MM.1S (cell line): ENCODE data around the gene SCRG1.

Experiments
- DNase-seq: peaks from one replicate; pipeline ENCODE4 v3.0.0-alpha.2; 2015
- H2AFZ ChIP-seq: fragments of 300-600 bp; sonication (generic); 2 replicates; pipeline ENCODE4 v1.6.0; 2016; ENCODE audit warnings: antibody characterized with exemption, low read length
- H3F3A ChIP-seq: fragments of 300-600 bp; sonication (generic); 2 replicates; pipeline ENCODE4 v1.6.1; 2016; ENCODE audit warnings: mild to moderate bottlenecking, antibody characterized with exemption, low read length, moderate library complexity, mixed read lengths; ENCODE audit not compliant: insufficient read depth
- H3K27ac ChIP-seq: fragments of 300-600 bp; sonication (generic); 2 replicates; pipeline ENCODE4 v1.5.1; 2016; ENCODE audit warnings: mild to moderate bottlenecking, low read length
- H3K27me3 ChIP-seq: fragments of 300-600 bp; sonication (generic); replicated peaks from 2 replicates; pipeline ENCODE4 v1.6.0; 2016; ENCODE audit warnings: low read length; ENCODE audit not compliant: insufficient read depth
- H3K36me3 ChIP-seq: fragments of 300-600 bp; sonication (generic); replicated peaks from 2 replicates; pipeline ENCODE4 v1.6.1; 2016; ENCODE audit warnings: mild to moderate bottlenecking, low read length, mixed read lengths; ENCODE audit not compliant: insufficient read depth
- H3K4me1 ChIP-seq: fragments of 300-600 bp; sonication (generic); 2 replicates; pipeline ENCODE4 v1.6.1; 2016; ENCODE audit warnings: low read length, mixed read lengths
- H3K4me2 ChIP-seq: fragments of 300-600 bp; sonication (generic); 2 replicates; pipeline ENCODE4 v1.6.0; 2016; ENCODE audit warnings: low read depth, low read length
- H3K4me3 ChIP-seq: fragments of 300-600 bp; sonication (generic); 2 replicates; pipeline ENCODE4 v1.5.1; 2016; ENCODE audit warnings: low read length, mixed read lengths
- H3K79me2 ChIP-seq: fragments of 300-600 bp; sonication (generic); 2 replicates; pipeline ENCODE4 v1.6.1; 2016; ENCODE audit warnings: mixed run types, low read length, mixed read lengths
- H3K9ac ChIP-seq: fragments of 300-600 bp; sonication (generic); 2 replicates; pipeline ENCODE4 v1.6.1; 2016; ENCODE audit warnings: low read length, mixed read lengths
- H3K9me2 ChIP-seq: fragments of 300-600 bp; sonication (generic); replicated peaks from 2 replicates; pipeline ENCODE4 v1.6.1; 2016; ENCODE audit warnings: mild to moderate bottlenecking, low read length, mixed read lengths; ENCODE audit not compliant: insufficient read depth
- H3K9me3 ChIP-seq: fragments of 300-600 bp; sonication (generic); replicated peaks from 2 replicates; pipeline ENCODE4 v1.6.1; 2016; ENCODE audit warnings: mild to moderate bottlenecking, low read length, mixed read lengths; ENCODE audit not compliant: insufficient read depth
- H4K20me1 ChIP-seq: fragments of 300-600 bp; sonication (generic); 2 replicates; pipeline ENCODE4 v1.6.1; 2016; ENCODE audit warnings: mild to moderate bottlenecking, low read length, moderate library complexity, mixed read lengths; ENCODE audit not compliant: insufficient read depth
- EZH2 ChIP-seq: fragments of 300-600 bp; sonication (generic); optimal IDR thresholded peaks from 2 replicates; pipeline ENCODE3; 2017; ENCODE audit warnings: low read depth, mild to moderate bottlenecking, antibody characterized with exemption, low read length, mixed read lengths
- EZH2phosphoT487 ChIP-seq: fragments of 300-600 bp; sonication (generic); IDR thresholded peaks from 2 replicates; pipeline ENCODE4 v1.6.1; 2018; ENCODE audit warnings: antibody characterized with exemption, low read length
- TF ChIP-seq, protein P1 (sequence below): fragments of 300-600 bp; sonication (generic); IDR thresholded peaks from 2 replicates; pipeline ENCODE4 v1.5.1; 2016; ENCODE audit warnings: antibody characterized with exemption, low read length, mixed read lengths

SCRG1 gene

DNA sequence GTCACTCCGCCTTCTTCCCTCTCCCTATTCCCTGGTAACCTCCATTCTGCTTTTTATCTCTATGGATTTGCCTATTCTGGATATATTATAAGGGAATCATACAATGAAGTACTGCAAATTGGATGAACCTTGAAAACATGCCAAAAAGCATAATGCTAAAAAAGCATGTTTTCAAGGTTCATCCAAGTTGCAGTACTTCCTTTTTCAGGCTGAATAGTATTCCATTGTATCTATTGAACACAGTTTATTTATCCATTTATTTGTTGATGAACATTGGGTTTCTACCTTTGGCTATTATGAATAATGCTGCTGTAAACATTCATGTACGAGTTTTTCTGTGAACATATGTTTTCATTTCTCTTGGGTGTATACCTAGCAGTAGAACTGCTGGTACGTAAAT is 19.0 kb downstream of the SCRG1 start:
- H3K9ac ChIP-seq: no peak overlapping the region
- H3K79me2 ChIP-seq: 0 out of 2 replicates have a peak, but pooled peaks cover 13% of the 10 kb centered on the region
- DNase-seq: no peak
- no peaks in the 10 kb centered on the region for H3K27me3 ChIP-seq
- H3F3A ChIP-seq: no peaks in the 10 kb centered on the region
- no peak overlapping the region for H2AFZ ChIP-seq
- no peaks in the 10 kb centered on the region for H3K4me1 ChIP-seq
- TF ChIP-seq EZH2 (no peak), EZH2phosphoT487 (no peak)
- TF ChIP-seq, protein P1, sequence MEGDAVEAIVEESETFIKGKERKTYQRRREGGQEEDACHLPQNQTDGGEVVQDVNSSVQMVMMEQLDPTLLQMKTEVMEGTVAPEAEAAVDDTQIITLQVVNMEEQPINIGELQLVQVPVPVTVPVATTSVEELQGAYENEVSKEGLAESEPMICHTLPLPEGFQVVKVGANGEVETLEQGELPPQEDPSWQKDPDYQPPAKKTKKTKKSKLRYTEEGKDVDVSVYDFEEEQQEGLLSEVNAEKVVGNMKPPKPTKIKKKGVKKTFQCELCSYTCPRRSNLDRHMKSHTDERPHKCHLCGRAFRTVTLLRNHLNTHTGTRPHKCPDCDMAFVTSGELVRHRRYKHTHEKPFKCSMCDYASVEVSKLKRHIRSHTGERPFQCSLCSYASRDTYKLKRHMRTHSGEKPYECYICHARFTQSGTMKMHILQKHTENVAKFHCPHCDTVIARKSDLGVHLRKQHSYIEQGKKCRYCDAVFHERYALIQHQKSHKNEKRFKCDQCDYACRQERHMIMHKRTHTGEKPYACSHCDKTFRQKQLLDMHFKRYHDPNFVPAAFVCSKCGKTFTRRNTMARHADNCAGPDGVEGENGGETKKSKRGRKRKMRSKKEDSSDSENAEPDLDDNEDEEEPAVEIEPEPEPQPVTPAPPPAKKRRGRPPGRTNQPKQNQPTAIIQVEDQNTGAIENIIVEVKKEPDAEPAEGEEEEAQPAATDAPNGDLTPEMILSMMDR: no peak
- no peaks in the 10 kb centered on the region; the same call in 1 of the 2 replicates for H3K36me3 ChIP-seq
- no peak overlapping the region for H3K4me3 ChIP-seq
- H3K9me3 ChIP-seq: no peaks in the 10 kb centered on the region
- no peaks in the 10 kb centered on the region for H3K9me2 ChIP-seq
- no peak overlapping the region for H3K4me2 ChIP-seq
- H4K20me1 ChIP-seq: no peaks in the 10 kb centered on the region; the same call in 1 of the 2 replicates
- H3K27ac ChIP-seq: no peak overlapping the region

DNA sequence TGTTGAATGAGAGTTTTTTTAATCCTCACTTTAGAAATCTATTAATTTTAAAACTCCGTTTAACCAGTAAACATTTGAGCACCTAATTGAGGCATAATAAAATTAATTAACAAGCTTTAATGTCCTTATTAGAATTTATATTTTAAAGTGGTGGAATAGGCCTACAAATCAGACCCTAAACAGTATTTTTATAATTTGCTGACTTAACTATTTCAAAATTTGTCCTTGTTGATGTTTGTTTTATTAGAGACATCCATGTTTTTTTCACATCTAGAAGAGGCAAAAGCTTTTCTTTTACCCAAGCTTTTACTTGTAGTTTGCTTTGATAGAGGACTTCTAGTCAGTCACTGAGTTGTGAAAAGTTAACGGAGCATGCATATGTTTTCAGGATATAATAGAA is 24.3 kb downstream of the SCRG1 start:
- no peaks in the 10 kb centered on the region for H3K9me3 ChIP-seq
- no peak overlapping the region for H3K4me3 ChIP-seq
- H3K9me2 ChIP-seq: no peaks in the 10 kb centered on the region
- DNase-seq: no peak
- H3K27ac ChIP-seq: no peak overlapping the region
- no peaks in the 10 kb centered on the region; the same call in 1 of the 2 replicates for H3K36me3 ChIP-seq
- 0 out of 2 replicates have a peak, but pooled peaks cover 3% of the 10 kb centered on the region for H3F3A ChIP-seq
- no peak overlapping the region for H3K9ac ChIP-seq
- H3K79me2 ChIP-seq: peaks cover 49% of the 10 kb centered on the region
- no peak overlapping the region for H3K4me2 ChIP-seq
- TF ChIP-seq EZH2phosphoT487 (no peak), EZH2 (no peak)
- TF ChIP-seq, protein P1: no peak
- H3K4me1 ChIP-seq: no peaks in the 10 kb centered on the region
- no peaks in the 10 kb centered on the region; the same call in 1 of the 2 replicates for H4K20me1 ChIP-seq
- H2AFZ ChIP-seq: no peak overlapping the region
- H3K27me3 ChIP-seq: no peaks in the 10 kb centered on the region

DNA sequence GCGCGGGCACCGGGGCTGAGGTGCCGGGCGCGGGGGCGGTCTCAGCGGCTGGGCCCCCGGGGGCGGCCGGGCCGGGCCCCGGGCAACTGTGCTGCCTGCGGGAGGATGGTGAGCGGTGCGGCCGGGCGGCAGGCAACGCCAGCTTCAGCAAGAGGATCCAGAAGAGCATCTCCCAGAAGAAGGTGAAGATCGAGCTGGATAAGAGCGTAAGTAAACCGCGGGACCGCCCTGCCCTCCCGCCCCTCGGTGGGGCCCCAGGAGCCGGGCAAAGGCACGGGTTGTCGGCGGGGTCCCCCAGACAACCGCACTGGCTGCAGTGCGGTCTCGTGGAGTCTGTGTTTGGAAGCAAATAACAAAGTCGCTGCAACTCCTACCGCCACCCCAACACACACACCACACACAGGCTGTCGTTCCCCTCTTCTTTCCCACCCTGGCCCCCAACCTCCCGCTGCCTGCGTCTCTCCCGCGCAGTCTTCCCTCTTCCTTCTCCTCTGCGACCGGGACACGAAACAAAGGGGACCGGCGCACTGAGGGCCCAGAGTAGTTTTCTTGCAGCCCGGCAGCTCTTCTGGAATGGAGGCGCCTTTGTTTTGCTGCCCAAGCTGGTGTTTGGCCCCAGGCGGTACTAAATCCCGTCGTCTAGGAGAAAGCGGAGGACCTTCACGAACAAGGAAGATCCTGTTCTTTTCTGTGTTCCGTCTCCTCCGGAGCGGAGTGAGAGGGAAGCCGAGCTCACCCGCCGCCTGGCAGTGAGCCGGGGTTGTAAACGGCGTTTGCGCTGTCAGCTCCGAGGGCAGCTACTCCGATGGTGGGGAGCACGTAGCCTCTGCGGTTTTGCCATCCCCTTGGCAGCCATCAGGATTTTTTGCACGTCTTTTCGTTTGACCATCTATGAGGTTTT is 27.4 kb downstream of the SCRG1 start:
- TF ChIP-seq EZH2 (no peak), EZH2phosphoT487 (no peak)
- TF ChIP-seq, protein P1: no peak
- no peaks in the 10 kb centered on the region; the same call in 1 of the 2 replicates for H3K36me3 ChIP-seq
- no peaks in the 10 kb centered on the region for H3K27me3 ChIP-seq
- H3F3A ChIP-seq: peaks cover 7% of the 10 kb centered on the region; the same call in 1 of the 2 replicates
- H2AFZ ChIP-seq: peak overlapping the region; percentile 65
- peak overlapping the region; percentile 50; the same call in 1 of the 2 replicates for H3K27ac ChIP-seq
- H3K9me2 ChIP-seq: no peaks in the 10 kb centered on the region
- peak overlapping the region; percentile 66 for H3K4me3 ChIP-seq
- H3K79me2 ChIP-seq: peaks cover 49% of the 10 kb centered on the region
- peak overlapping the region; percentile 56; the same call in 1 of the 2 replicates for H3K9ac ChIP-seq
- no peaks in the 10 kb centered on the region for H3K9me3 ChIP-seq
- peak overlapping the region; percentile 62 for H3K4me2 ChIP-seq
- DNase-seq: peak; percentile 70
- H3K4me1 ChIP-seq: no peaks in the 10 kb centered on the region
- no peaks in the 10 kb centered on the region for H4K20me1 ChIP-seq
